SU-DHL-6 (cell line): ENCODE data around the gene STUB1.

ENCODE experiments used
- EZH2phosphoT487 ChIP-seq: fragments of 200-600 bp; sonication (generic), shearing (Covaris generic); conservative IDR thresholded peaks from 2 replicates; pipeline ENCODE4 v1.6.1; 2018; ENCODE audit warnings: mild to moderate bottlenecking, antibody characterized with exemption, low read length, moderate library complexity, mixed read lengths
- TF ChIP-seq, protein P1 (sequence below): fragments of 200-600 bp; sonication (generic); IDR thresholded peaks from one replicate; pipeline ENCODE4 v1.5.1; 2017; ENCODE audit warnings: antibody characterized with exemption, mild to moderate bottlenecking, low read length, moderate library complexity; ENCODE audit not compliant: insufficient read depth, poor library complexity, severe bottlenecking

DNA sequence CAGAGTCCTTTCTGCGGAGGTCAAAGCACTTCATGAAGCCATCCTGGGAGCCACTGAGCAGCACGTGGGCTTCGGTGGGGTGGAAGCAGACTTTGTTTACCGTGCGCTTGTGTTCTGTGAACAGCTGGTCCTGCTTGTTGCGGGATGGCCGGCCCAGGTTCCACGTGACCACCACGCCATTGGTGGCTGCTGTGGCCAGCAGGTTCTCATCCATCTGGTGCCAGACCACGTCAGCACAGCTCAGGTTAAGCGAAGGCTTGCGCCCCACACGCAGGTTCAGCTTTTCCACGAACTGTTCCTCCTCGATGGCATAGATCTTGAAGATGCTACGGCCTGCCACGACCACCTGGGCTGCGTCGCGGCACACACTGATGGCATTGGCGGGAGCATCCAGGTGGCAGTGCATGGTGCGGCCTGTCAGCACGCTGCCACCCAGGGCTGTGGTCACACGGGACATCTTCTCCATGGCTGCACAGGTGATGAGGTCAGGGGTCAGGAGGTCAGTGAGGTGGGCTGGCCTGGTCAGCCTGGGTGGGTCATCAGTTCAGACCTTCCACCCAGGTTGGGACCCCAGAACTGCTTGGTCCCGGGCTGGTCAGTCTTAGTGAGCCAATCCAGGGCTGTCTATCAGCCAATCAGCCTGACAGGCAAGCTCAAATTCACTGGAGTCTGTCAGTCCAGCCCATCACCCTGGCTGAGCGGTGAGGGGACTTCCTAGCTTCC, 9.1 kb downstream of the STUB1 start:
- TF ChIP-seq, protein P1, sequence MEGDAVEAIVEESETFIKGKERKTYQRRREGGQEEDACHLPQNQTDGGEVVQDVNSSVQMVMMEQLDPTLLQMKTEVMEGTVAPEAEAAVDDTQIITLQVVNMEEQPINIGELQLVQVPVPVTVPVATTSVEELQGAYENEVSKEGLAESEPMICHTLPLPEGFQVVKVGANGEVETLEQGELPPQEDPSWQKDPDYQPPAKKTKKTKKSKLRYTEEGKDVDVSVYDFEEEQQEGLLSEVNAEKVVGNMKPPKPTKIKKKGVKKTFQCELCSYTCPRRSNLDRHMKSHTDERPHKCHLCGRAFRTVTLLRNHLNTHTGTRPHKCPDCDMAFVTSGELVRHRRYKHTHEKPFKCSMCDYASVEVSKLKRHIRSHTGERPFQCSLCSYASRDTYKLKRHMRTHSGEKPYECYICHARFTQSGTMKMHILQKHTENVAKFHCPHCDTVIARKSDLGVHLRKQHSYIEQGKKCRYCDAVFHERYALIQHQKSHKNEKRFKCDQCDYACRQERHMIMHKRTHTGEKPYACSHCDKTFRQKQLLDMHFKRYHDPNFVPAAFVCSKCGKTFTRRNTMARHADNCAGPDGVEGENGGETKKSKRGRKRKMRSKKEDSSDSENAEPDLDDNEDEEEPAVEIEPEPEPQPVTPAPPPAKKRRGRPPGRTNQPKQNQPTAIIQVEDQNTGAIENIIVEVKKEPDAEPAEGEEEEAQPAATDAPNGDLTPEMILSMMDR = no peak
- no peak for TF ChIP-seq EZH2phosphoT487
